SK-N-SH treated with all-trans-retinoic acid at 6 μM for 48 hours (cell line): ENCODE results near the gene ACTL8.

Experiments
- ATAC-seq: fragments of 200-7000 bp; cut with Tn5 transposase; 3 replicates; pipeline ENCODE4 v1.9.1; 2020; ENCODE audit warnings: mild to moderate bottlenecking, moderate library complexity
- ARNTL ChIP-seq: fragments of 450-650 bp; formaldehyde crosslinking; IDR thresholded peaks from 2 replicates; pipeline ENCODE4 v1.5.0; 2020; ENCODE audit warnings: low read depth, mild to moderate bottlenecking, moderate library complexity, borderline replicate concordance
- BACH2 ChIP-seq: fragments of 250-450 bp; sonication (Bioruptor Pico); IDR thresholded peaks from 2 replicates; pipeline ENCODE4 v1.9.0; 2021; ENCODE audit warnings: mild to moderate bottlenecking, borderline replicate concordance
- CSDC2 ChIP-seq: fragments of 250-450 bp; sonication (Bioruptor Pico); IDR thresholded peaks from 2 replicates; pipeline ENCODE4 v1.5.0; 2020; ENCODE audit warnings: mild to moderate bottlenecking, moderate library complexity
- CSRNP3 ChIP-seq: fragments of 250-450 bp; sonication (Bioruptor Pico); IDR thresholded peaks from 2 replicates; pipeline ENCODE4 v1.5.1; 2021; ENCODE audit warnings: mild to moderate bottlenecking, moderate library complexity
- ESRRG ChIP-seq: fragments of 250-450 bp; sonication (Bioruptor Pico); IDR thresholded peaks from 2 replicates; pipeline ENCODE4 v1.6.1; 2021; ENCODE audit warnings: mild to moderate bottlenecking
- GLIS3 ChIP-seq: fragments of 250-450 bp; sonication (Bioruptor Pico); IDR thresholded peaks from 2 replicates; pipeline ENCODE4 v1.5.0; 2020; ENCODE audit warnings: mild to moderate bottlenecking, moderate library complexity
- ISL1 ChIP-seq: fragments of 250-450 bp; sonication (Bioruptor Pico); IDR thresholded peaks from 2 replicates; pipeline ENCODE4 v2.1.2; 2022; ENCODE audit warnings: mild to moderate bottlenecking, moderate library complexity
- PPARA ChIP-seq: fragments of 250-450 bp; sonication (Bioruptor Pico); IDR thresholded peaks from 2 replicates; pipeline ENCODE4 v1.5.0; 2020; ENCODE audit warnings: mild to moderate bottlenecking, borderline replicate concordance
- RARB ChIP-seq: fragments of 250-450 bp; sonication (Bioruptor Pico); IDR thresholded peaks from 2 replicates; pipeline ENCODE4 v1.8.0; 2021; ENCODE audit warnings: mild to moderate bottlenecking, moderate library complexity
- TCF4 ChIP-seq: fragments of 250-450 bp; sonication (Bioruptor Pico); IDR thresholded peaks from 2 replicates; pipeline ENCODE4 v1.8.0; 2021; ENCODE audit warnings: mild to moderate bottlenecking, moderate library complexity, borderline replicate concordance
- TOX ChIP-seq: fragments of 250-450 bp; sonication (Bioruptor Pico); IDR thresholded peaks from 2 replicates; pipeline ENCODE4 v1.8.0; 2021; ENCODE audit warnings: mild to moderate bottlenecking, moderate library complexity, borderline replicate concordance
- ZC3H10 ChIP-seq: fragments of 250-450 bp; sonication (Bioruptor Pico); IDR thresholded peaks from 2 replicates; pipeline ENCODE4 v1.5.1; 2021; ENCODE audit warnings: mild to moderate bottlenecking, moderate library complexity
- ZFP30 ChIP-seq: fragments of 450-650 bp; formaldehyde crosslinking; IDR thresholded peaks from 2 replicates; pipeline ENCODE4 v1.5.0; 2022; ENCODE audit warnings: mild to moderate bottlenecking, moderate library complexity
- ZNF565 ChIP-seq: fragments of 450-650 bp; formaldehyde crosslinking; conservative IDR thresholded peaks from 2 replicates; pipeline ENCODE4 v1.5.0; 2020; ENCODE audit warnings: low read depth, mild to moderate bottlenecking, moderate library complexity
- ZNF70 ChIP-seq: fragments of 450-650 bp; formaldehyde crosslinking; IDR thresholded peaks from 2 replicates; pipeline ENCODE4 v1.5.0; 2020; ENCODE audit warnings: mild to moderate bottlenecking, moderate library complexity
- ZNF8 ChIP-seq: fragments of 450-650 bp; formaldehyde crosslinking; IDR thresholded peaks from 2 replicates; pipeline ENCODE4 v1.5.0; 2020; ENCODE audit warnings: mild to moderate bottlenecking, moderate library complexity
- TF ChIP-seq, protein P1 (sequence below): fragments of 250-450 bp; sonication (Bioruptor Pico); IDR thresholded peaks from 2 replicates; pipeline ENCODE4 v1.5.0; 2020; ENCODE audit warnings: mild to moderate bottlenecking, moderate library complexity
- TF ChIP-seq, protein P2 (sequence below): fragments of 250-450 bp; sonication (Bioruptor Pico); IDR thresholded peaks from 2 replicates; pipeline ENCODE4 v1.8.0; 2021; ENCODE audit warnings: low read depth, mild to moderate bottlenecking, moderate library complexity, borderline replicate concordance
- TF ChIP-seq, protein P3 (sequence below): fragments of 250-450 bp; sonication (Bioruptor Pico); IDR thresholded peaks from 2 replicates; pipeline ENCODE4 v1.8.0; 2020; ENCODE audit warnings: mild to moderate bottlenecking, moderate library complexity, borderline replicate concordance

Gene ACTL8, protein sequence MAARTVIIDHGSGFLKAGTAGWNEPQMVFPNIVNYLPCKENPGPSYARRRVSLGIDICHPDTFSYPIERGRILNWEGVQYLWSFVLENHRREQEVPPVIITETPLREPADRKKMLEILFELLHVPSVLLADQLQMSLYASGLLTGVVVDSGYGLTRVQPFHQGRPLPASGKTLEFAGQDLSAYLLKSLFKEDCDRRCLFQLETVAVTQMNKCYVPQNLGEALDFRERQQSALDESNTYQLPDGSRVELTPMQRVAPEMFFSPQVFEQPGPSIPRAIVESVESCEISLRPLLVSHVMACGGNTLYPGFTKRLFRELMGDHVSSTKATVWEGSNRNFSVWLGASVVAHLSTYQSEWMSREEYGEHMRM

DNA sequence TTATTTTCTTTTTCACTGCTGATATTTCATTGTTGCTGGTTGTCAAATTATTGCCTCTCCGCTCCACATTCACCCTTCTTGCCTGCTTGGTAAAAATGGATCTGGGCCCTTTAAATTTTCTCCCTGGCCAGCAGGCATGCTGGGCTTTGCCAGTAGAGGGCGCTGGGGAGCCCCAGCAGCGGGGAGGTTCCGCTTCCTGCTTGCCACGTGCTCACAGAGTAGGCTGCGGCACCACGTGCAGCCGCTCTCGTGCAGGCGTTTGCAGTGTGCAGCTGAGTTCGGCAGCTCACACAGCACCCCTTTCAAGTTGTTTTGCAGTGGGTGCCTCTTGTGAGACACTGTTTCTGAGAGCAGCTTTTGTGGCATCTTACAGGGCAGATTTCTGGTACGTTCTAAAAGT is at the start of gene ACTL8:
ACTL8 (plus strand) TSS at position 214 of the 400 bp plus-strand sequence. CDS start 67,676 bp downstream, outside the sequence.
- no peak for ATAC-seq
- TF ChIP-seq ZC3H10 (CRISPR knock-in tag): no peak
- TF ChIP-seq RARB: no peak
- TF ChIP-seq, protein P1, sequence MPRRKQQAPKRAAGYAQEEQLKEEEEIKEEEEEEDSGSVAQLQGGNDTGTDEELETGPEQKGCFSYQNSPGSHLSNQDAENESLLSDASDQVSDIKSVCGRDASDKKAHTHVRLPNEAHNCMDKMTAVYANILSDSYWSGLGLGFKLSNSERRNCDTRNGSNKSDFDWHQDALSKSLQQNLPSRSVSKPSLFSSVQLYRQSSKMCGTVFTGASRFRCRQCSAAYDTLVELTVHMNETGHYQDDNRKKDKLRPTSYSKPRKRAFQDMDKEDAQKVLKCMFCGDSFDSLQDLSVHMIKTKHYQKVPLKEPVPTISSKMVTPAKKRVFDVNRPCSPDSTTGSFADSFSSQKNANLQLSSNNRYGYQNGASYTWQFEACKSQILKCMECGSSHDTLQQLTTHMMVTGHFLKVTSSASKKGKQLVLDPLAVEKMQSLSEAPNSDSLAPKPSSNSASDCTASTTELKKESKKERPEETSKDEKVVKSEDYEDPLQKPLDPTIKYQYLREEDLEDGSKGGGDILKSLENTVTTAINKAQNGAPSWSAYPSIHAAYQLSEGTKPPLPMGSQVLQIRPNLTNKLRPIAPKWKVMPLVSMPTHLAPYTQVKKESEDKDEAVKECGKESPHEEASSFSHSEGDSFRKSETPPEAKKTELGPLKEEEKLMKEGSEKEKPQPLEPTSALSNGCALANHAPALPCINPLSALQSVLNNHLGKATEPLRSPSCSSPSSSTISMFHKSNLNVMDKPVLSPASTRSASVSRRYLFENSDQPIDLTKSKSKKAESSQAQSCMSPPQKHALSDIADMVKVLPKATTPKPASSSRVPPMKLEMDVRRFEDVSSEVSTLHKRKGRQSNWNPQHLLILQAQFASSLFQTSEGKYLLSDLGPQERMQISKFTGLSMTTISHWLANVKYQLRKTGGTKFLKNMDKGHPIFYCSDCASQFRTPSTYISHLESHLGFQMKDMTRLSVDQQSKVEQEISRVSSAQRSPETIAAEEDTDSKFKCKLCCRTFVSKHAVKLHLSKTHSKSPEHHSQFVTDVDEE: no peak
- TF ChIP-seq ARNTL (CRISPR knock-in tag): no peak
- TF ChIP-seq ZNF70 (CRISPR knock-in tag): no peak
- no peak for TF ChIP-seq ISL1 (CRISPR knock-in tag)
- no peak for TF ChIP-seq ZFP30 (CRISPR knock-in tag)
- TF ChIP-seq, protein P2, sequence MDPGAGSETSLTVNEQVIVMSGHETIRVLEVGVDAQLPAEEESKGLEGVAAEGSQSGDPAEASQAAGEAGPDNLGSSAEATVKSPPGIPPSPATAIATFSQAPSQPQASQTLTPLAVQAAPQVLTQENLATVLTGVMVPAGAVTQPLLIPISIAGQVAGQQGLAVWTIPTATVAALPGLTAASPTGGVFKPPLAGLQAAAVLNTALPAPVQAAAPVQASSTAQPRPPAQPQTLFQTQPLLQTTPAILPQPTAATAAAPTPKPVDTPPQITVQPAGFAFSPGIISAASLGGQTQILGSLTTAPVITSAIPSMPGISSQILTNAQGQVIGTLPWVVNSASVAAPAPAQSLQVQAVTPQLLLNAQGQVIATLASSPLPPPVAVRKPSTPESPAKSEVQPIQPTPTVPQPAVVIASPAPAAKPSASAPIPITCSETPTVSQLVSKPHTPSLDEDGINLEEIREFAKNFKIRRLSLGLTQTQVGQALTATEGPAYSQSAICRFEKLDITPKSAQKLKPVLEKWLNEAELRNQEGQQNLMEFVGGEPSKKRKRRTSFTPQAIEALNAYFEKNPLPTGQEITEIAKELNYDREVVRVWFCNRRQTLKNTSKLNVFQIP (CRISPR knock-in tag): no peak

GRCh38 chr1:17706445-17706844 is 48.7 kb upstream of the ACTL8 start:
- TF ChIP-seq TCF4 (CRISPR knock-in tag): no peak
- TF ChIP-seq RARB: no peak
- no peak for TF ChIP-seq CSRNP3
- TF ChIP-seq BACH2 (CRISPR knock-in tag): no peak
- TF ChIP-seq ISL1 (CRISPR knock-in tag): no peak
- no peak for TF ChIP-seq TOX (CRISPR knock-in tag)
- TF ChIP-seq ARNTL (CRISPR knock-in tag): no peak
- no peak for ATAC-seq

DNA sequence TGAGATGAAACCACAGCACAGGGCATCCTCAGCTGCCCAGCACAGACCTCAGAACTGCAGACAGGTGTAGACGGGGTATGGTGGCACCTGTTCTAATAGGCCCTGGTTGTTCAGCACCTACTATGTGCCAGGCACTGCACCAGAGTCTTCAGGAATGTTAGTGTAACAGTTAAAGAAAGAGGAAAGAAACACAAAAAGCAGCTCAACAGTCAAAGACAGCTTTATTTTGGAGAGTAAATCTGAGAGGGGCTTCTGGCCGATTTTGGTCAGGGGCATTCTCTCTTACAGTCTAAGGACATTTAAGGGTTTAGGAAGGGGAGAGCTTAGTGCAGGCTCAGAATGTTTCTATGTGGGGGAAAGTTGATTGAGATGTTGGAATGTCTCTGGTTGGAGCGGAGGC is 45.2 kb upstream of the ACTL8 start:
- ATAC-seq: no peak
- no peak for TF ChIP-seq RARB
- no peak for TF ChIP-seq ZNF565 (CRISPR knock-in tag)
- TF ChIP-seq, protein P2 (CRISPR knock-in tag): no peak
- TF ChIP-seq TCF4 (CRISPR knock-in tag): no peak
- no peak for TF ChIP-seq GLIS3 (CRISPR knock-in tag)
- no peak for TF ChIP-seq PPARA
- no peak for TF ChIP-seq ZNF70 (CRISPR knock-in tag)
- no peak for TF ChIP-seq ESRRG (CRISPR knock-in tag)
- no peak for TF ChIP-seq ARNTL (CRISPR knock-in tag)
- TF ChIP-seq, protein P3, sequence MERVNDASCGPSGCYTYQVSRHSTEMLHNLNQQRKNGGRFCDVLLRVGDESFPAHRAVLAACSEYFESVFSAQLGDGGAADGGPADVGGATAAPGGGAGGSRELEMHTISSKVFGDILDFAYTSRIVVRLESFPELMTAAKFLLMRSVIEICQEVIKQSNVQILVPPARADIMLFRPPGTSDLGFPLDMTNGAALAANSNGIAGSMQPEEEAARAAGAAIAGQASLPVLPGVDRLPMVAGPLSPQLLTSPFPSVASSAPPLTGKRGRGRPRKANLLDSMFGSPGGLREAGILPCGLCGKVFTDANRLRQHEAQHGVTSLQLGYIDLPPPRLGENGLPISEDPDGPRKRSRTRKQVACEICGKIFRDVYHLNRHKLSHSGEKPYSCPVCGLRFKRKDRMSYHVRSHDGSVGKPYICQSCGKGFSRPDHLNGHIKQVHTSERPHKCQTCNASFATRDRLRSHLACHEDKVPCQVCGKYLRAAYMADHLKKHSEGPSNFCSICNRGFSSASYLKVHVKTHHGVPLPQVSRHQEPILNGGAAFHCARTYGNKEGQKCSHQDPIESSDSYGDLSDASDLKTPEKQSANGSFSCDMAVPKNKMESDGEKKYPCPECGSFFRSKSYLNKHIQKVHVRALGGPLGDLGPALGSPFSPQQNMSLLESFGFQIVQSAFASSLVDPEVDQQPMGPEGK: no peak
- TF ChIP-seq ISL1 (CRISPR knock-in tag): no peak
- no peak for TF ChIP-seq CSRNP3
- no peak for TF ChIP-seq ZNF8
- no peak for TF ChIP-seq TOX (CRISPR knock-in tag)
- no peak for TF ChIP-seq BACH2 (CRISPR knock-in tag)
- TF ChIP-seq CSDC2 (CRISPR knock-in tag): no peak
- TF ChIP-seq ZC3H10 (CRISPR knock-in tag): no peak
